Measurements from ENCODE around the gene LCOR. TPM values are rescaled to one million over a fixed set of nuclear protein-coding genes. Genes with fewer than 3 reads are reported as not detected.

Gene LCOR
- total RNA-seq, 4 donors from 2014 or later: 9.2 to 20.0 (median 14.6) TPM

GRCh38 chr10:97003804-97004201, 171.7 kb downstream of the LCOR start:
- intact Hi-C loops (cut with DNase I; ENCODE audit: low total_unique reads): no loop called here
- TF ChIP-seq POLR2A (IDR thresholded peaks at IDR 0.05) (no peak), CTCF (IDR thresholded peaks at IDR 0.05 in 4 of 5, conservative IDR thresholded peaks at IDR 0.05 in 1 of 5) (no peak)
- H3K9me3 ChIP-seq: no peaks in the 10 kb centered on the region
- H3K4me3 ChIP-seq: no peak overlapping the region
- no peak for DNase-seq
- no peaks in the 10 kb centered on the region for H3K36me3 ChIP-seq
- in situ Hi-C loops (cut with MboI; ENCODE audit: low sequenced_read_pairs in 4 of 4): no loop called here
- ATAC-seq: no peak
- H3K27me3 ChIP-seq: no peaks in the 10 kb centered on the region
- no peak overlapping the region for H3K27ac ChIP-seq
- no peaks in the 10 kb centered on the region for H3K4me1 ChIP-seq

DNA sequence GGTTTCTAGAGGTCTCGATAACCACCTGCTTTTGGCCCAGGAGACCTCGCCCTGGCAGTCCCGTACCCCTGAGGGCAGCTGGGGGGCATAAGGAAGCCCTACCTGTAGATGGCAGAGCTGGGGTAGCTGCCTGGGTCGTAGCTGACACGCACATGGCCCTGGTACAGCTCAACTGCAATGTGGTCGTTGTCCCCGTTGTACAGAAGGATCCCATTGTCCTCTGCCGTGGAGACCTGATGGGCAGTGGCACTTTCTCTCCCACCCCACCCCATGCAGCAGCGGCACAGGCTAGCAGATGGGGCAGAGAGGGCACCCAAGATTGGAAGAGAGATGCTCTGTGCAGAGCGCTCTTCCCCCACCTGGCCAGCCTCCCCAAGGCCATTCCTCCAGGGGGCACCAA, 172.5 kb downstream of the LCOR start:
- Histone ChIP-seq H3K27me3 (no peaks in the 10 kb centered on the region), H3K4me1 (no peaks in the 10 kb centered on the region), H3K9me3 (no peaks in the 10 kb centered on the region), H3K4me3 (no peak overlapping the region), H3K27ac (no peak overlapping the region), H3K36me3 (no peaks in the 10 kb centered on the region)
- in situ Hi-C loops (cut with MboI; ENCODE audit: low sequenced_read_pairs in 4 of 4): no loop called here
- DNase-seq (no peak), ATAC-seq (no peak)
- intact Hi-C loops (cut with DNase I; ENCODE audit: low total_unique reads): no loop called here
- TF ChIP-seq CTCF (IDR thresholded peaks at IDR 0.05 in 4 of 5, conservative IDR thresholded peaks at IDR 0.05 in 1 of 5) (no peak), POLR2A (IDR thresholded peaks at IDR 0.05) (no peak)

GRCh38 chr10:97005349-97005748, 173.3 kb downstream of the LCOR start:
- Histone ChIP-seq H3K4me3 (no peak overlapping the region), H3K4me1 (no peaks in the 10 kb centered on the region), H3K9me3 (no peaks in the 10 kb centered on the region), H3K27me3 (no peaks in the 10 kb centered on the region), H3K36me3 (no peaks in the 10 kb centered on the region), H3K27ac (no peak overlapping the region)
- ATAC-seq (no peak), DNase-seq (no peak)
- in situ Hi-C loops (cut with MboI; ENCODE audit: low sequenced_read_pairs in 4 of 4): no loop called here
- no peak for TF ChIP-seq CTCF (IDR thresholded peaks at IDR 0.05 in 4 of 5, conservative IDR thresholded peaks at IDR 0.05 in 1 of 5)
- no peak for TF ChIP-seq POLR2A (IDR thresholded peaks at IDR 0.05)
- intact Hi-C loops (cut with DNase I; ENCODE audit: low total_unique reads): no loop called here

GRCh38 chr10:97006364-97006763, 174.3 kb downstream of the LCOR start:
- Histone ChIP-seq H3K9me3 (no peaks in the 10 kb centered on the region), H3K27ac (no peak overlapping the region), H3K27me3 (no peaks in the 10 kb centered on the region), H3K4me3 (no peak overlapping the region), H3K4me1 (no peaks in the 10 kb centered on the region), H3K36me3 (no peaks in the 10 kb centered on the region)
- ATAC-seq: no peak
- intact Hi-C loops (cut with DNase I; ENCODE audit: low total_unique reads) (no loop called here), in situ Hi-C loops (cut with MboI; ENCODE audit: low sequenced_read_pairs in 4 of 4) (no loop called here)
- TF ChIP-seq CTCF (IDR thresholded peaks at IDR 0.05 in 4 of 5, conservative IDR thresholded peaks at IDR 0.05 in 1 of 5): no peak
- no peak for TF ChIP-seq POLR2A (IDR thresholded peaks at IDR 0.05)
- no peak for DNase-seq

GRCh38 chr10:97007417-97007816, 175.3 kb downstream of the LCOR start:
- no peak overlapping the region for H3K4me3 ChIP-seq
- no peaks in the 10 kb centered on the region for H3K36me3 ChIP-seq
- H3K9me3 ChIP-seq: no peaks in the 10 kb centered on the region
- no peak overlapping the region for H3K27ac ChIP-seq
- TF ChIP-seq CTCF (IDR thresholded peaks at IDR 0.05 in 4 of 5, conservative IDR thresholded peaks at IDR 0.05 in 1 of 5) (no peak), POLR2A (IDR thresholded peaks at IDR 0.05) (no peak)
- intact Hi-C loops (cut with DNase I; ENCODE audit: low total_unique reads): no loop called here
- no peak for DNase-seq
- no peak for ATAC-seq
- in situ Hi-C loops (cut with MboI; ENCODE audit: low sequenced_read_pairs in 4 of 4): no loop called here
- no peaks in the 10 kb centered on the region for H3K27me3 ChIP-seq
- no peaks in the 10 kb centered on the region for H3K4me1 ChIP-seq
